Stimulated activated memory B cell treated with anti-CD40 and anti-IgM and Interleukin-4, amounts not matched to agents 10 μg/mL and 1 μg/mL and 100 μg/mL, for 72 hours (primary cell): ENCODE measurements around the gene HSPB7.
"Not testable (repeated sequence)": the region's sequence is repeated elsewhere in the genome, so short reads cannot be mapped to it uniquely, and the experiment has no call there.

ENCODE experiments used
- ATAC-seq: fragments of 150-1000 bp; cut with Tn5 transposase; 2 replicates; pipeline ENCODE4 v1.10.0; 2021
- H3K27ac Mint-ChIP-seq: one replicate; pipeline ENCODE4 v1.8.0; 2022; ENCODE audit warnings: mild to moderate bottlenecking, mixed read lengths
- H3K27me3 Mint-ChIP-seq: one replicate; pipeline ENCODE4 v1.8.0; 2022; ENCODE audit warnings: mixed read lengths
- H3K36me3 Mint-ChIP-seq: one replicate; pipeline ENCODE4 v1.8.0; 2022; ENCODE audit warnings: mixed read lengths
- H3K4me1 Mint-ChIP-seq: one replicate; pipeline ENCODE4 v1.8.0; 2022; ENCODE audit warnings: mixed read lengths
- H3K4me3 Mint-ChIP-seq: one replicate; pipeline ENCODE4 v1.8.0; 2022; ENCODE audit warnings: mild to moderate bottlenecking, moderate library complexity, mixed read lengths
- H3K9me3 Mint-ChIP-seq: one replicate; pipeline ENCODE4 v1.8.0; 2022; ENCODE audit warnings: mixed read lengths

HSPB7 gene

GRCh38 chr1:15992187-15992553 lies 25.7 kb downstream of the HSPB7 start:
- Mint-ChIP-seq H3K36me3 (no peaks in the 10 kb centered on the region), H3K4me1 (no peaks in the 10 kb centered on the region), H3K27ac (peak overlapping the region; percentile 54), H3K4me3 (no peak overlapping the region), H3K9me3 (no peaks in the 10 kb centered on the region), H3K27me3 (no peaks in the 10 kb centered on the region)
- no peak for ATAC-seq

GRCh38 chr1:15991427-15992186 lies 26.2 kb downstream of the HSPB7 start:
- H3K27ac Mint-ChIP-seq, result no peak overlapping the region
- ATAC-seq, result no peak

GRCh38 chr1:15989776-15990175 lies 28.1 kb downstream of the HSPB7 start:
- no peaks in the 10 kb centered on the region for H3K36me3 Mint-ChIP-seq
- no peaks in the 10 kb centered on the region for H3K27me3 Mint-ChIP-seq
- no peaks in the 10 kb centered on the region for H3K9me3 Mint-ChIP-seq
- no peak overlapping the region for H3K27ac Mint-ChIP-seq
- ATAC-seq, result no peak
- H3K4me1 Mint-ChIP-seq, result peaks cover 8% of the 10 kb centered on the region
- H3K4me3 Mint-ChIP-seq, result no peak overlapping the region

More at GRCh38 chr1:15991427-15992186, 26.2 kb downstream of the HSPB7 start:
- Mint-ChIP-seq H3K4me3 (no peak overlapping the region), H3K9me3 (no peaks in the 10 kb centered on the region), H3K36me3 (no peaks in the 10 kb centered on the region), H3K27me3 (no peaks in the 10 kb centered on the region), H3K4me1 (no peaks in the 10 kb centered on the region)

GRCh38 chr1:15988856-15989736 lies 28.7 kb downstream of the HSPB7 start:
- ATAC-seq, result no peak
- H3K4me1 Mint-ChIP-seq, result peaks cover 11% of the 10 kb centered on the region
- H3K9me3 Mint-ChIP-seq, result no peaks in the 10 kb centered on the region
- no peak overlapping the region for H3K4me3 Mint-ChIP-seq
- no peaks in the 10 kb centered on the region for H3K36me3 Mint-ChIP-seq
- H3K27ac Mint-ChIP-seq, result no peak overlapping the region
- no peaks in the 10 kb centered on the region for H3K27me3 Mint-ChIP-seq

GRCh38 chr1:15985611-15986297 lies 32.1 kb downstream of the HSPB7 start:
- H3K27me3 Mint-ChIP-seq, result no peaks in the 10 kb centered on the region
- H3K4me1 Mint-ChIP-seq, result peaks cover 14% of the 10 kb centered on the region

GRCh38 chr1:15983275-15983674 lies 34.6 kb downstream of the HSPB7 start:
- Mint-ChIP-seq H3K27ac (no peak overlapping the region), H3K27me3 (no peaks in the 10 kb centered on the region), H3K36me3 (no peaks in the 10 kb centered on the region), H3K4me3 (no peak overlapping the region), H3K4me1 (peaks cover 14% of the 10 kb centered on the region), H3K9me3 (no peaks in the 10 kb centered on the region)
- ATAC-seq, result no peak

More at GRCh38 chr1:15985611-15986297, 32.1 kb downstream of the HSPB7 start:
- ATAC-seq, result no peak
- Mint-ChIP-seq H3K4me3 (no peak overlapping the region), H3K9me3 (no peaks in the 10 kb centered on the region), H3K36me3 (no peaks in the 10 kb centered on the region), H3K27ac (no peak overlapping the region)

- no peak overlapping the region for H3K4me3 Mint-ChIP-seq
- H3K27ac Mint-ChIP-seq, result no peak overlapping the region
- H3K4me1 Mint-ChIP-seq, result peaks cover 16% of the 10 kb centered on the region
- no peak for ATAC-seq
- H3K9me3 Mint-ChIP-seq, result no peaks in the 10 kb centered on the region
- H3K36me3 Mint-ChIP-seq, result no peaks in the 10 kb centered on the region
- no peaks in the 10 kb centered on the region for H3K27me3 Mint-ChIP-seq
Measured at GRCh38 chr1:15981679-15982078, 36.2 kb downstream of the HSPB7 start.

GRCh38 chr1:15977947-15978346 lies 39.9 kb downstream of the HSPB7 start:
- not testable (repeated sequence) for H3K36me3 Mint-ChIP-seq, H3K27me3 Mint-ChIP-seq, ATAC-seq, H3K9me3 Mint-ChIP-seq, H3K27ac Mint-ChIP-seq, H3K4me3 Mint-ChIP-seq
- H3K4me1 Mint-ChIP-seq, result peaks cover 33% of the 10 kb centered on the region

- Mint-ChIP-seq H3K4me3 (peak within 1 kb of the TSS; percentile 99), H3K4me1 (peaks cover 41% of the 10 kb centered on the region), H3K36me3 (peaks cover 21% of the 10 kb centered on the region), H3K9me3 (no peaks in the 10 kb centered on the region), H3K27me3 (no peaks in the 10 kb centered on the region), H3K27ac (peak within 1 kb of the TSS; percentile 99)
- ATAC-seq, result peak; percentile 88
Measured at GRCh38 chr1:15975805-15976680, 41.8 kb downstream of the HSPB7 start, which contains the start of gene ZBTB17. Gene ZBTB17 (minus strand): TSS chr1:15976101. CDS start chr1:15948495, 27,606 bp downstream.

- Mint-ChIP-seq H3K4me1 (peaks cover 46% of the 10 kb centered on the region), H3K9me3 (no peaks in the 10 kb centered on the region), H3K27me3 (no peaks in the 10 kb centered on the region), H3K4me3 (peak overlapping the region; percentile 99), H3K27ac (peak overlapping the region; percentile 99), H3K36me3 (peaks cover 25% of the 10 kb centered on the region)
- ATAC-seq, result peak; percentile 88
Measured at GRCh38 chr1:15975358-15975804, 42.5 kb downstream of the HSPB7 start.

GRCh38 chr1:15974855-15975254 lies 43.0 kb downstream of the HSPB7 start:
- no peaks in the 10 kb centered on the region for H3K27me3 Mint-ChIP-seq
- H3K27ac Mint-ChIP-seq, result peak overlapping the region; percentile 99
- peak overlapping the region; percentile 99 for H3K4me3 Mint-ChIP-seq
- H3K4me1 Mint-ChIP-seq, result peaks cover 51% of the 10 kb centered on the region
- no peaks in the 10 kb centered on the region for H3K9me3 Mint-ChIP-seq
- peaks cover 30% of the 10 kb centered on the region for H3K36me3 Mint-ChIP-seq
- ATAC-seq, result peak; percentile 76

- Mint-ChIP-seq H3K4me1 (peaks cover 52% of the 10 kb centered on the region), H3K27me3 (no peaks in the 10 kb centered on the region), H3K27ac (peak overlapping the region; percentile 99), H3K36me3 (peaks cover 36% of the 10 kb centered on the region), H3K9me3 (no peaks in the 10 kb centered on the region), H3K4me3 (peak overlapping the region; percentile 5)
- ATAC-seq, result no peak
Measured at GRCh38 chr1:15973772-15974171, 44.1 kb downstream of the HSPB7 start.

GRCh38 chr1:15972409-15972808 lies 45.4 kb downstream of the HSPB7 start:
- Mint-ChIP-seq H3K4me1 (peaks cover 66% of the 10 kb centered on the region), H3K9me3 (no peaks in the 10 kb centered on the region), H3K4me3 (no peak overlapping the region), H3K27me3 (no peaks in the 10 kb centered on the region), H3K27ac (peak overlapping the region; percentile 99), H3K36me3 (peaks cover 48% of the 10 kb centered on the region)
- no peak for ATAC-seq

GRCh38 chr1:15970911-15971310 lies 46.9 kb downstream of the HSPB7 start:
- H3K27me3 Mint-ChIP-seq, result no peaks in the 10 kb centered on the region
- no peaks in the 10 kb centered on the region for H3K9me3 Mint-ChIP-seq
- H3K4me3 Mint-ChIP-seq, result no peak overlapping the region
- no peak for ATAC-seq
- H3K27ac Mint-ChIP-seq, result no peak overlapping the region
- peaks cover 54% of the 10 kb centered on the region for H3K36me3 Mint-ChIP-seq
- H3K4me1 Mint-ChIP-seq, result peaks cover 70% of the 10 kb centered on the region
